Right lobe of liver (tissue), 4 donors: Measurements from ENCODE around the gene ZNF124.

ENCODE experiments used
- CTCF ChIP-seq, 4 donors: fragments of 200-600 bp in 3 of 4; fragments of 450-650 bp in 1 of 4; IDR thresholded peaks; one replicate each; pipeline versions ENCODE4 v1.5.1 to v1.8.0; 2016 to 2022; ENCODE audit warnings: antibody characterized with exemption in 4 of 4, mild to moderate bottlenecking in 2 of 4
- POLR2A ChIP-seq: fragments of 450-650 bp; IDR thresholded peaks from one replicate; pipeline ENCODE4 v1.6.1; 2017; ENCODE audit warnings: antibody characterized with exemption, mild to moderate bottlenecking
- donor health status: DM: no; HTN: no; CAD: no.
- donor health status: DM: no; HTN: no; CAD: no.
- donor health status: DM: no; HTN: yes; CAD: no.

- TF ChIP-seq CTCF (IDR thresholded peaks at IDR 0.05) (no peak), POLR2A (no peak)
These were observed 27.0 kb upstream of the ZNF124 start for GRCh38 chr1:247198781-247199180.
